Left renal pelvis (tissue), 4 donors: Measurements from ENCODE around the gene CCL15. TPM values are rescaled to one million over a fixed set of nuclear protein-coding genes. Genes with fewer than 3 reads are reported as not detected.
"Not testable (repeated sequence)": the region's sequence is repeated elsewhere in the genome, so short reads cannot be mapped to it uniquely, and the experiment has no call there.

Source experiments
- DNase-seq, 4 donors: peaks; one replicate each; pipeline ENCODE4 v3.0.0-alpha.2; 2013; ENCODE audit warnings: low read depth in 4 of 4, low spot score in 3 of 4
- polyA plus RNA-seq, 4 donors: library from polyadenylated mRNA; unstranded; fragments of 120-200 nt; gene quantifications; one replicate each; pipeline ENCODE4 v1.2.1, GENCODE V29; 2013; ENCODE audit not compliant: insufficient read length in 4 of 4

CCL15 gene, protein sequence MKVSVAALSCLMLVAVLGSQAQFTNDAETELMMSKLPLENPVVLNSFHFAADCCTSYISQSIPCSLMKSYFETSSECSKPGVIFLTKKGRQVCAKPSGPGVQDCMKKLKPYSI
- polyA plus RNA-seq, result 1 to 10 TPM in 3 of 4 donors, under 1 TPM in 1; 0.37 to 7.5 (median 5.2) TPM

DNA sequence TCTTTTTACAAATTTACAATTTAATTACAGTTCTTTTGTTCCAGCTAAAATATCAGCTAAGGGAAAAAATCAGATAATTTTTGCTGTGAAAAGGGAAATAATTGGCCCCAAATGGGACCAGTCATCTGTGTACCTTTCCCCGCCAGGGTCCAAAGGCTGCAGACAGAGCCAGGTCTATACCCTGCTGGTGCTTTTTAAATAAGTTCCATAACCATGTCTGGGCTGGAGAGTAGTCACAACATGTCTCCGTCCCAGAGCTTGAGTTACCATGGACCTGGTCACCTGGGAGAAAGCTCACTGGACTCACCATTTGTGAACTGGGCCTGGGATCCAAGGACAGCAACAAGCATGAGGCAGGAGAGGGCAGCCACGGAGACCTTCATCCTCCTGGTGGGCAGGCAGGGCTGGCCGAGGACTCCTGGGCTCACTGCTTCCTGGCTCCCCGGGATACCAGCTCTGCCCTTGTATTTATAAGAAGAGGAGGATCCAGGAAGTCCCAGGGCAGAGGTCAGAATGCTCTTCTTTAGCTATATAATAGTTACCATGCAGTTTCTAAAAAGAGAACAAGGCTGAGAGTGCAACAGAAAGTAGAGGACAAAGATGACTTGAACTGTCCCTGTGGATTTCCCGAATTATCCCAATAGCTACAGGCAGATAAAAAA is at the start of gene CCL15:
CCL15 (minus strand) TSS at position 444 of the 662 bp plus-strand sequence; CDS start at position 383, 61 bp downstream.
- DNase-seq, result no peak

GRCh38 chr17:36049643-36050042 is 48.3 kb upstream of the CCL15 start:
- DNase-seq, result no peak

- no peak for DNase-seq
Observed at GRCh38 chr17:36048066-36048465, 46.7 kb upstream of the CCL15 start.

GRCh38 chr17:36036235-36036634 is 34.9 kb upstream of the CCL15 start:
- no peak for DNase-seq

DNA sequence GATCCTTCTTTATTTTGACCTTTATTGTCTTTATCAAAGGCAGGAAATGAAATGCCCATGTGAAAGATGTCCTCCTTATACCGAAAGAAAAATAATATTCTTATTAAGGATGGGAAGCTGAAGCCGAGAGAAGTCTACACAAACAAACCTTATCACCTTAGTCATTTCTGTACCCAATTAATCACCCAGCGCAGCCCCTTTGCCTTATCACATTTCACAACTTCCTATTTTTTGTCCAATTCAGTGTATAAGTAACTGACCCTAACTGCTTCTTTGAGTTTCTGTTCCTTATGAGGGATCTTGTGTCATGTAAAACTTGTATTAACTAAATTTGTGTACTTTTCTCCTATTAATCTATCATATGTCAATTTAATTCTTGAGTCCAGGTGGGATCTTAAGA is 32.8 kb upstream of the CCL15 start:
- no peak for DNase-seq

DNA sequence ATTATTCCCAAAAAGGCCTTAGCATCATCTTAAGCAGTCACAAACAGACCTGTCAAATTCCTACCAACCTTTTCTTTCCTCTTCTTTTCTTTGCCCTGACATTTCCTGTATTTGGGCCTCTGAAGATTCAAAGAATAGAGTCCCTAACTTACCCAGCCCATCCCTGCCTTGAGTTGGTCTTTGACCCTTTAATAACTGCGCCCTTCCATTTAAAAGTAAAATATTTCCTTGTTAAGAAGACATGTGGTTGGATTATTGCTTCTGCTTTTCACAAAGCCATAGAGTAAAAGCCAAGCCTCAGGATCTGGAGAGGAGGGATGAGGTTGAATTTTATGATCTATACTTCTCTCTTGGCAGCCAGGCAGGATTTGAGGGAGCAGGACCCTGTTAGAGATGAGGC is 29.6 kb upstream of the CCL15 start:
- DNase-seq, result no peak

GRCh38 chr17:36027761-36028160 is 26.4 kb upstream of the CCL15 start:
- no peak for DNase-seq

GRCh38 chr17:36024106-36024869 is 22.9 kb upstream of the CCL15 start:
- no peak for DNase-seq

GRCh38 chr17:36019423-36019822 is 18.1 kb upstream of the CCL15 start:
- no peak for DNase-seq

- DNase-seq, result no peak
Observed at GRCh38 chr17:36017799-36018198, 16.4 kb upstream of the CCL15 start, which contains the start of gene CCL23. CCL23 (minus strand) TSS chr17:36017972; CDS start chr17:36017897, 75 bp downstream.

GRCh38 chr17:36016555-36016954 is 15.2 kb upstream of the CCL15 start:
- no peak for DNase-seq

DNA sequence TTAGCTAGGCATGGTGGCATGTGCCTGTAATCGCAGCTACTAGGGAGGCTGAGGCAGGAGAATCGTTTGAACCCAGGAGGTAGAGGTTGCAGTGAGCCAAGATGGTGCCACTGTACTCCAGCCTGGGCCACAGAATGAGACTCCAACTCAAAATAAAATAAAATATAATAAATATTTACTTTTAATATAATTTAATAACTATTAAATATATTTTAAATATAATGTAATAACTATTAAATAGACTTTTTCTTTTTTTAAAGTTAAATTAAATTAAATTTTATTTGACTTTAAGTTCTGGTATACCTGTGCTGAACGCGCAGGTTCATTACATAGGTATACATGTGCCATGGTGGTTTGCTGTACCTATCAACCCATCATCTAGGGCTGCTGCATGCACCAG is 14.5 kb upstream of the CCL15 start:
- not testable (repeated sequence) for DNase-seq

- no peak for DNase-seq
Observed at GRCh38 chr17:36014946-36015345, 13.6 kb upstream of the CCL15 start.

DNA sequence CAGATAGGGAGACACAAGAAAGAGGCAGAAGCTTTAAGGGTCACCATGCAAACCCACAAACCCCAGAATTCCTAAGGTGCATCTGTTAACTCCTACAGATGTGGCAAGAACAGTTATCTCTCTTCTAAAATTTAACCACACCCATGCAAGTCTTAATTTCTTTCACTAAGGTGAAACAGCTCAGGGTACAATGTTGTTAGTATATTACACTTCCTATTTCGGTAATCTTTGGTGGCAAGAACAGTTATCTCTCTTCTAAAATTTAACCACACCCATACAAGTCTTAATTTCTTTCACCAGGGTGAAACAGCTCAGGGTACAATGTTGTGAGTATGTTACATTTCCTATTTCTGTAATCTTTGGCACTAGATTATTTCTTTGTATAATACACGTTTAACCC is 9.8 kb upstream of the CCL15 start:
- DNase-seq, result no peak

- DNase-seq, result no peak
Observed at GRCh38 chr17:36008998-36009665, 7.8 kb upstream of the CCL15 start.

- DNase-seq, result peak in 1 of 4 donors; percentile 39
Observed at GRCh38 chr17:36004594-36005108, 3.3 kb upstream of the CCL15 start.

DNA sequence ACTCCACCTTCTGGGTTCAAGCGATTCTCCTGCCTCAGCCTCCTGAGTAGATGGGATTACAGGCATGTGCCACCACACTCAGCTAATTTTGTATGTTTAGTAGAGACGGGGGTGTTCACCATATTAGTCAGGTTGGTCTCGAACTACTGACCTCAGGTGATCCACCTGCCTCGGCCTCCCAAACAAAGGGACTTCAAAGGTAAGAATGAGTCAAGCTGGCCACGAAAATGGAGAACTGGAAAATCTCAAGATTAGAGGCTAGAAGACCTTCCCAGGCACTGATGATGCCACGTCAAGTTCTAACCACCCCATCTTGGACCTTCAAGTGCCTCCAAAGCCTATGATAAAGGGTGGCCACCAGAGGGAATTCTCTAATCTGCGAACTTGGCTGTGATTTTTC is 1.3 kb upstream of the CCL15 start:
- DNase-seq, result no peak

GRCh38 chr17:36001862-36002603 is 680 bp upstream of the CCL15 start:
- peak; percentile 29 to 48 (median 43) for DNase-seq

- no peak for DNase-seq
Observed at GRCh38 chr17:36000732-36001109, 632 bp downstream of the CCL15 start.

DNA sequence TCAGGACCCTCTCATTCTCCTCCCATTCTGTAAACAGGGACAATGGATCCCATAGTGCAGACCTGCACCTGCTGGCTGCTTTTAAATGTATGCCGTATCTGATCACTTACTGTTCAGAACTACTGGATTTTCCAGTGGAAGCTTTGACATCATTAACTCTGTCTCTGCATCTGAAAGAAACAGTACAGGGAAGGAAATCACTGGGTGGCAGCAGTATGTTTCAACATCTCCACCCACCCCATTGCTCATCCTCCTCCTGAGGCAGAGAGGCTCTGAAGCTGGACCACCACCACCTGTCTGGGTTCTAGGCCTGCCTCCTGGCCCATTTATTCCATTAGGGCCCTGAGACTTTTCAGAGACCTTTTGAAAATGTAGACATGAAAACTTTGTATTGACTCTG is 2.6 kb downstream of the CCL15 start:
- DNase-seq, result no peak
